Suprapubic skin (tissue), 4 donors: Measurements from ENCODE around the gene PPM1F.

Experiments used
- CTCF ChIP-seq, 2 donors: fragments of 200-600 bp in 1 of 2; fragments of 450-650 bp in 1 of 2; sonication (generic) in 1 of 2; IDR thresholded peaks; one replicate each; pipeline ENCODE4 v1.5.1; 2016 to 2019; ENCODE audit warnings: antibody characterized with exemption in 2 of 2, mild to moderate bottlenecking in 1 of 2, moderate library complexity in 1 of 2
- POLR2A ChIP-seq, 2 donors: fragments of 450-650 bp; IDR thresholded peaks; one replicate each; pipeline ENCODE4 v1.6.1; 2017; ENCODE audit warnings: antibody characterized with exemption in 2 of 2, mild to moderate bottlenecking in 2 of 2, moderate library complexity in 2 of 2
- POLR2AphosphoS5 ChIP-seq, 3 donors: sonication (generic); formaldehyde crosslinking; IDR thresholded peaks; one replicate each; pipeline ENCODE4 v1.6.1; 2017; ENCODE audit warnings: antibody characterized with exemption in 3 of 3

- no peak for TF ChIP-seq CTCF (IDR thresholded peaks at IDR 0.05)
- no peak for TF ChIP-seq POLR2AphosphoS5 (IDR thresholded peaks at IDR 0.05)
- TF ChIP-seq POLR2A (IDR thresholded peaks at IDR 0.05) = no peak
Measured at GRCh38 chr22:21951931-21952465, 650 bp downstream of the PPM1F start.
